Stimulated activated effector memory CD8-positive, alpha-beta T cell treated with anti-CD3 and anti-CD28 coated beads, Interleukin-12 subunit alpha, Interleukin-12 subunit beta, amount 100 ng/mL, for 72 hours (primary cell): ENCODE results near the gene CUX1.
"Not testable (repeated sequence)": the region's sequence is repeated elsewhere in the genome, so short reads cannot be mapped to it uniquely, and the experiment has no call there.

ENCODE experiments used
- ATAC-seq: fragments of 150-1000 bp; cut with Tn5 transposase; 2 replicates; pipeline ENCODE4 v1.10.0; 2021
- DNase-seq, 2 donors: peaks; one replicate each; pipeline ENCODE4 v3.0.0; 2021 to 2022; ENCODE audit warnings: low spot score in 2 of 2
- H3K27ac Mint-ChIP-seq: one replicate; pipeline ENCODE4 v1.8.0; 2022; ENCODE audit warnings: mild to moderate bottlenecking, mixed read lengths
- H3K36me3 Mint-ChIP-seq: one replicate; pipeline ENCODE4 v1.8.0; 2022; ENCODE audit warnings: mild to moderate bottlenecking, mixed read lengths
- H3K4me1 Mint-ChIP-seq: one replicate; pipeline ENCODE4 v1.8.0; 2022; ENCODE audit warnings: mixed read lengths
- H3K4me3 Mint-ChIP-seq: one replicate; pipeline ENCODE4 v1.8.0; 2022; ENCODE audit warnings: mild to moderate bottlenecking, mixed read lengths
- H3K9me3 Mint-ChIP-seq: one replicate; pipeline ENCODE4 v1.8.0; 2022; ENCODE audit warnings: mixed read lengths

Gene CUX1

GRCh38 chr7:102156867-102157266, 339.4 kb downstream of the CUX1 start:
- peaks cover 7% of the 10 kb centered on the region for H3K36me3 Mint-ChIP-seq
- H3K27ac Mint-ChIP-seq, result no peak overlapping the region
- H3K4me3 Mint-ChIP-seq, result no peak overlapping the region
- H3K4me1 Mint-ChIP-seq, result no peaks in the 10 kb centered on the region
- DNase-seq, result no peak
- H3K9me3 Mint-ChIP-seq, result no peaks in the 10 kb centered on the region
- ATAC-seq, result no peak

DNA sequence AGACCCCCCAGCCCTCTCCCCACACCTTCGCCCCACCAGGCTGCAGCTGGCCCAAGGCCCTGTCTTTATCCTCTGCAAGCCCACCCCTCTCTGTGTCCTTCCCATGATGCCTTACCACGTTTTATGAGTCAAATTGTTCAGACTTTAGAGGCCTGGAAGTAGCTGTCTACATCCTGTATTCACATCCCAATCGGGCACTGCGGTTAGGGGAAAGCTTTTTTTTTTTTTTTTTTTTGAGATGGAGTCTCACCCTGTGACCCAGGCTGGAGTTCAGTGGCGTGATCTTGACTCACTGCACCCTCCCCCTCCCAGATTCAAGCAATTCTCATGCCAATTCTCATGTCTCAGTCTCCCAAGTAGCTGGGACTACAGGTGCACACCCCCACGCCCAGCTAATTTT, 347.7 kb downstream of the CUX1 start:
- Mint-ChIP-seq H3K4me3 (no peak overlapping the region), H3K36me3 (peaks cover 7% of the 10 kb centered on the region), H3K4me1 (no peaks in the 10 kb centered on the region), H3K9me3 (no peaks in the 10 kb centered on the region), H3K27ac (no peak overlapping the region)
- ATAC-seq, result no peak
- DNase-seq, result no peak

DNA sequence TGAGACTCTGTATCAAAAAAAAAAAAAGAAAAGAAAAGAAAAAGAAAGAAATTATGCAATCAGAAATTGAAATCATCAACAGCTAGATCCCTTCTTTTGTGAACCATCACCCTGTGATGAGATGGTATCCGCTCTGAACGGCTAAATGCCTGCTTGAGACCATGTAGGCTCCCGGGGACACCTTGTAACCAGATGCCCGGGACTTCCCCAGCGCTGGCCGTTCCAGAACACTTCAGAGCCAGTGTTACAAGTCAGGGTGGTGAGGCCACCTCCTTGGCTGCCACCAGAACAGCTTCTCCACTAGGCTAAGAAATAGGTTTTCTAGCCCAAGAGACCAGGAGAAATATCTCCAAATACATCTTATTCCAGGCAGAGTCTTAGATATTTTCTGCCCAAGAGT, 349.8 kb downstream of the CUX1 start:
- H3K36me3 Mint-ChIP-seq, result no peaks in the 10 kb centered on the region
- H3K27ac Mint-ChIP-seq, result no peak overlapping the region

DNA sequence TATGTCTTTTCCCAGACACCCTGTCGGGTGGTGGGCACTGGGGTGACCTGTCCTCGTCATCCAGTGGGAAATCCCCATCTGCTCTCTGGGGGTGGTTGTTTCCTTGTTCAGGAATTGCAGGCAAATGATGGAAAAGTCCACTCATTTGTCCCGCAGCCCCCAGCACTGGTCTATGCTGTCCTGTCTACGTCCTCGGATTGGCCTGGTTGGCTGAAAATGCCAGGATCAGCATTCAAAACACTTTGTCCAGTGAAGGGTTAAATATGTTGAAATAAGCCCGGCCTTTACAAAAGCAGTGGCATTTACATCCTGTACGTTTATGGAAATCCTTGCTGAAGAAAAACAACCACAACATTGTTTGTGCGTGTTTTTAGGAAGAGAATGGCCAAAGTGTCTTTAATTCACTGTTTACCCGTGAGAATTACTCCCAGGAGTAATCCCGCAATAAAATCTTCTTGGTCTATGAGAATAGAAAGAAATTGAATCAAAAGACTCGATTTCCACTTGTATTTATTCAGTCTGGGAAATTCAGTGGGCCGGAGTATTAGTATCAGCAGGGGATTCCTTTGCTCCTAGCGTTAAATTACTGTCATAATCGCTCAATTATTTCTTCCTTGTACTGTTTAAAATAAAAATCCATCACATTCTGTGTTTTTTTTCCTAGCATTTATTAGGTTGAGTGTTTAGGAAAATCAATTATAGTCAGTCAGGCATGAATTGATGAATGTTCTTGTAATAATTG, 352.4 kb downstream of the CUX1 start:
- ATAC-seq (no peak), DNase-seq (no peak)
- no peak overlapping the region for H3K27ac Mint-ChIP-seq
- no peaks in the 10 kb centered on the region for H3K9me3 Mint-ChIP-seq
- no peaks in the 10 kb centered on the region for H3K36me3 Mint-ChIP-seq
- no peaks in the 10 kb centered on the region for H3K4me1 Mint-ChIP-seq
- no peak overlapping the region for H3K4me3 Mint-ChIP-seq

More for the DNA sequence above, 349.8 kb downstream of the CUX1 start:
- no peak overlapping the region for H3K4me3 Mint-ChIP-seq
- ATAC-seq (no peak), DNase-seq (no peak)
- H3K4me1 Mint-ChIP-seq, result no peaks in the 10 kb centered on the region
- H3K9me3 Mint-ChIP-seq, result no peaks in the 10 kb centered on the region

GRCh38 chr7:102170393-102170970, 353.1 kb downstream of the CUX1 start:
- Mint-ChIP-seq H3K4me1 (no peaks in the 10 kb centered on the region), H3K36me3 (no peaks in the 10 kb centered on the region), H3K27ac (no peak overlapping the region), H3K4me3 (no peak overlapping the region), H3K9me3 (no peaks in the 10 kb centered on the region)
- ATAC-seq, result no peak
- no peak for DNase-seq

- DNase-seq (no peak), ATAC-seq (no peak)
- H3K4me3 Mint-ChIP-seq, result no peak overlapping the region
- no peaks in the 10 kb centered on the region for H3K9me3 Mint-ChIP-seq
- no peaks in the 10 kb centered on the region for H3K4me1 Mint-ChIP-seq
- H3K27ac Mint-ChIP-seq, result no peak overlapping the region
- H3K36me3 Mint-ChIP-seq, result no peaks in the 10 kb centered on the region
Observed at GRCh38 chr7:102173669-102174068, 356.2 kb downstream of the CUX1 start.

DNA sequence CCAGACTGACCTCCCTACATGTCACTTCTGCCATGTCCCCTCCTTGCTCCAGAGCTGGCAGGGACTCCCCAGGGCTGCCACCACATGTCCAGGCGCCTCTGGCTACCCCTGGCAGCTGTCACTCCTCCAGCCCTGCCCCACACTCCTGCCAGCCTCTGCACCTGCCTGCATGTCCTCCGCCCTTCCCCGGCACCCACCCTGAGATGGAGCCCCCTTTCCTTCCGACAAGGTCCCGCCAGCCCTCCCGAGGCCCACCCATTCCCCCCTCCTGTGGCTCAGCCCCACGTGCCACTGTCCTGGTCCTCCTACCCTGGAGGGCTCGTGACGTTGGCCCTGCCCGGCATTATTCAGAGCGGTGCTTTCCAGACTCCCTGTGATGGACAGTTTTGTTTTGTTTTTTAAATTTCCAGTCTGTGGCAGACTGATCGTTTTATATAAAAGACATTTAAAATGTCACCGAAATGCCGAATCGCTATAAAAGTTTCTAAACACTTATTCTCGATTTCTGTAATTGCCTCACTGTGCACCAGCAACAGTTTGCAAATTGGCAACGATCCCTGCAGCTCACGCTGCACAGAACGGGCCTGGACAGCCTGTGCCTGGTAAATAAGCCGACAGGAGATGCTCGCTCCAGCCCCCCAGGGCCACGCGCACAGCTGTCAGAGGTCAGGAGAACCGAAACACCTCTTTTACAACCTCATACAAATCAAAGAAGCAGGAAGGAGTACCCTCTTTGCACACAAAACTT, 358.2 kb downstream of the CUX1 start:
- Mint-ChIP-seq H3K4me1 (no peaks in the 10 kb centered on the region), H3K4me3 (no peak overlapping the region), H3K9me3 (no peaks in the 10 kb centered on the region), H3K27ac (no peak overlapping the region), H3K36me3 (peaks cover 16% of the 10 kb centered on the region)
- DNase-seq (no peak), ATAC-seq (no peak)

DNA sequence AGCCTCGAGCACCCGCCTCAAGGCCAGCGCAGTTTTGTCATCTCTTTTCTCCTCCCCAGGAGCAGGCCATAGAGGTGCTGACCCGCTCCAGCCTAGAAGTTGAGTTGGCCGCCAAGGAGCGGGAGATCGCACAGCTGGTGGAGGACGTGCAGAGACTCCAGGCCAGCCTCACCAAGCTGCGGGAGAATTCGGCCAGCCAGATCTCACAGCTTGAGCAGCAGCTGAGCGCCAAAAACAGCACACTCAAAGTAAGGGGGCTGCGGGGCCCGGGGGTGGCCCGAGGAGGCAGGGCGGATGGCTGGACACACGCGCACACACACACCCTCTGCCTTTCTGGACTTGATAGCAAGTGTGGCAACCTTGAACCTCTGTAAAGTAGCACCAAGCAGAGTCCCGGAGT, 361.0 kb downstream of the CUX1 start:
- Mint-ChIP-seq H3K27ac (no peak overlapping the region), H3K4me1 (no peaks in the 10 kb centered on the region), H3K36me3 (peaks cover 29% of the 10 kb centered on the region), H3K9me3 (no peaks in the 10 kb centered on the region), H3K4me3 (no peak overlapping the region)
- ATAC-seq (no peak), DNase-seq (no peak)

GRCh38 chr7:102180727-102181126, 363.3 kb downstream of the CUX1 start:
- ATAC-seq (no peak), DNase-seq (no peak)
- H3K4me3 Mint-ChIP-seq, result no peak overlapping the region
- H3K36me3 Mint-ChIP-seq, result peaks cover 31% of the 10 kb centered on the region
- H3K4me1 Mint-ChIP-seq, result no peaks in the 10 kb centered on the region
- no peaks in the 10 kb centered on the region for H3K9me3 Mint-ChIP-seq
- H3K27ac Mint-ChIP-seq, result no peak overlapping the region

DNA sequence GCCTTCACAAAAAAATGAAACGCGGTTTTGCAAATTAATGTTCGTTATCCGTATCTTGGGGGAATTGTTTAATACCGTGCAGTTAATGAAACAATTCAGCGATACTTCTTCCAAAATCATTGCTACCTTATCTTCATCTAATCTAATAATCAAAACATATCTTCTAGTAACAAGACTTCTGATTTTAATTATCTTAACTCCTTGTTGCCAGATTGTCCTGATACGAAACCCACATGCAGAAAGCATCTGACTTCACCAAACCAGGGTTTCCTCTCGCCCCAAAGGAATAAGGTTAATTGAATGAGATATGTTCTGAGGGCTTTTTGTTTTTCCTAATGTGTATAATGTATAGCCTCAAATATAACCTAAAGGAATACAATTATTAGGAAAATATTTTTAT, 364.1 kb downstream of the CUX1 start:
- peaks cover 37% of the 10 kb centered on the region for H3K36me3 Mint-ChIP-seq
- ATAC-seq (no peak), DNase-seq (no peak)
- H3K4me3 Mint-ChIP-seq, result no peak overlapping the region
- H3K4me1 Mint-ChIP-seq, result no peaks in the 10 kb centered on the region
- no peak overlapping the region for H3K27ac Mint-ChIP-seq
- H3K9me3 Mint-ChIP-seq, result no peaks in the 10 kb centered on the region

DNA sequence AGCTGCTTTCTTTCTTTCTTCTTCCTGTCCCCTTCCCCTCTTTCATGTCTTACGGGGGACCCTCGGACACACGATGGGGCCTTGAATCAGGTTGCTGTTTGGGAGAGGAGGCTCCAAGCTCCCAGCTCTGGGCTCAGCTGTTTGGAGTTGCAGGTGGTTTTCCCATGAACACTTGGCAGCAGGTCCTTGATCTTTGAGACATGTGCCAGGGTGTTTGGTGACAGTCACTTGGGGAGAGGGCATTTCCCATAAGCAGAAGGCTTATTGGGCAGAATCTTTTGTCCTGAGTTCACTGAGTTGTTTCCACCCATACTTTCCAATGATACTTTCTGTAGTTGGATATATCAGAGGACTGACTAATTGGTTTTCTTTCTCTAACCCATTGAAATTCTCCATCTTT, 364.6 kb downstream of the CUX1 start:
- Mint-ChIP-seq H3K36me3 (peaks cover 37% of the 10 kb centered on the region), H3K4me3 (no peak overlapping the region), H3K4me1 (no peaks in the 10 kb centered on the region), H3K27ac (no peak overlapping the region), H3K9me3 (no peaks in the 10 kb centered on the region)
- ATAC-seq (no peak), DNase-seq (no peak)

DNA sequence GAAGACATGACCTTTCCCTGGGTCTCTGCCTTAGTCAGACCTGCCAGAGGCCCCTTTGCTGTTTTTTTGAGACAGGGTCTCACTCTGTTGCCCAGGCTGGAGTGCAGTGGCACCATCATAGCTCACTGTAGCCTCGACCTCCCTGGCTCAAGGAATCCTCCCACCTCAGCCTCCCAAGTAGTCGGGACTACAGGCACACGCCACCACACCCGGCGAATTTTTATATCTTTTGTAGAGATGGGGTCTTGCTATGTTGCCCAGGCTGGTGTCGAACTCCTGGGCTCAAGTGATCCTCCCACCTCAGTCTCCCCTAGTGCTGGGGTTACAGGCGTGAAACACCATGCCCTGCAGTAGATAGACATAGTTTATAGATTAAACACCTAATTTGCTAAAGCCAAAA, 366.4 kb downstream of the CUX1 start:
- ATAC-seq, H3K4me1 Mint-ChIP-seq, H3K4me3 Mint-ChIP-seq, H3K27ac Mint-ChIP-seq, DNase-seq, H3K9me3 Mint-ChIP-seq: not testable (repeated sequence)
- peaks cover 37% of the 10 kb centered on the region for H3K36me3 Mint-ChIP-seq

DNA sequence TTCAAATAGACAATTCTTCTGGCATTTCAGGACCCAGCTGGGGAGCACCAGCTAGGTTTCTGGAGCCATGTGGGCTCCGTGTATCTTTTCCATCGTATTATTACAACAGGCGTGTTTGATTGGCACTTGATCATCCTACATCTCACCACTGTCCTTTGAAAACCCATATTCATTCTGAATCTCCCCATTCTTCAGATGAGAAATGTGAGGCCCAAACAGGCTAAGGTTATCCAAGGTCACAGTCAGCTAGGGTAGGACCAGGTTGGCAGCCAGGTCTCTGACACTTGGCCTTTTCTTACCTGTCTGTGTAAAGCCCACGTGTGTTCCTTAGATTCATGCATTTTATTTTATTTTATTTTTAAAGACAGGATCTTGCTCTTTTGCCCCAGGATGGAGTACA, 366.9 kb downstream of the CUX1 start:
- DNase-seq (no peak), ATAC-seq (no peak)
- H3K36me3 Mint-ChIP-seq, result peaks cover 34% of the 10 kb centered on the region
- H3K4me1 Mint-ChIP-seq, result no peaks in the 10 kb centered on the region
- no peaks in the 10 kb centered on the region for H3K9me3 Mint-ChIP-seq
- H3K27ac Mint-ChIP-seq, result no peak overlapping the region
- no peak overlapping the region for H3K4me3 Mint-ChIP-seq

DNA sequence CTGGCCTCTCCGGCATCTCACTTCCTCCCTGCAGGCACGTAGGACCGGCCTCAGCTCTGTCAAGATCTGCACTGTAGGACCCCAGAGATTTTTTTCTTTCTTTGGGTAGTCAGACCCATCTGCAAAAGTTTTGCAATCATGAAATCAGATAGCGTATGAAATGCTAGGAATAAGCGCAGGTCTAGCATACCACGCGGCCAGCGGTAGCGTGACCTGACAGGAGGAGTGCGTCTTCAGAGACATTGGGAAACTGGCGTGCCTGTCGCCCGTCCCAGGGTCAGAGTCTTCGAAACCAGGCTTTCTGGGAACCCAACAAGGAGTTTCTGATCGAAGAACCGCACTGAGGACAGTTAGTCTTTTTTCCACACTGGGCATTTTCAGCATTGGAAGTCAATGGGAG, 368.4 kb downstream of the CUX1 start:
- H3K36me3 Mint-ChIP-seq, result peaks cover 27% of the 10 kb centered on the region
- no peaks in the 10 kb centered on the region for H3K4me1 Mint-ChIP-seq
- no peak overlapping the region for H3K4me3 Mint-ChIP-seq
- ATAC-seq (no peak), DNase-seq (no peak)
- H3K27ac Mint-ChIP-seq, result no peak overlapping the region
- no peaks in the 10 kb centered on the region for H3K9me3 Mint-ChIP-seq

GRCh38 chr7:102186306-102186705, 368.9 kb downstream of the CUX1 start:
- ATAC-seq, result no peak
- Mint-ChIP-seq H3K9me3 (no peaks in the 10 kb centered on the region), H3K36me3 (peaks cover 22% of the 10 kb centered on the region), H3K4me1 (no peaks in the 10 kb centered on the region), H3K27ac (no peak overlapping the region), H3K4me3 (no peak overlapping the region)
- DNase-seq, result no peak

DNA sequence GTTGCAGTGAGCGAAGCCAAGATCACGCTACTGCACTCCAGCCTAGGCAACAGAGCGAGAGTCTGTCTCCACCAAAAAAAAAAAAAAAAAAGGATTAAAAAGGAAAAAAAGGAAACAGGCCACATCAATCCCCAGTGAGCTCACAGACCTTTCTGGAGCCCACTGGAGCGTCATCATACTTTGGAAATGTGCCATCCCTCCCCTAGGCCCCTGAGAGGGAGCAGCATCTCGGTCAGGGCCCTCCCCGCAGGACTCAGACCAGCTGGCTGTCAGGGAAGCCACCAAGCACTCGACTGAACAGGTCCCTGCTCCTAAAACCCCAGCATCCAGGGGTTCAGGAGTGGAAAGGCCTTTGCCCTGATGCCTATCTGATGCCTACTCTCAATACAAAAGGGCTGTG, 371.3 kb downstream of the CUX1 start:
- no peak overlapping the region for H3K27ac Mint-ChIP-seq
- no peak overlapping the region for H3K4me3 Mint-ChIP-seq
- DNase-seq (no peak), ATAC-seq (no peak)
- peaks cover 18% of the 10 kb centered on the region for H3K36me3 Mint-ChIP-seq
- H3K9me3 Mint-ChIP-seq, result no peaks in the 10 kb centered on the region
- H3K4me1 Mint-ChIP-seq, result no peaks in the 10 kb centered on the region
